CD4-positive, alpha-beta T cell treated with Interleukin-4 for 1 hour (primary cell): ENCODE results near the gene TREML1.
"Not testable (repeated sequence)": the region's sequence is repeated elsewhere in the genome, so short reads cannot be mapped to it uniquely, and the experiment has no call there.

Source experiments
- DNase-seq, 2 donors: peaks; one replicate each; pipeline ENCODE4 v3.0.0-alpha.2; 2020 to 2022

The TREML1 gene

DNA sequence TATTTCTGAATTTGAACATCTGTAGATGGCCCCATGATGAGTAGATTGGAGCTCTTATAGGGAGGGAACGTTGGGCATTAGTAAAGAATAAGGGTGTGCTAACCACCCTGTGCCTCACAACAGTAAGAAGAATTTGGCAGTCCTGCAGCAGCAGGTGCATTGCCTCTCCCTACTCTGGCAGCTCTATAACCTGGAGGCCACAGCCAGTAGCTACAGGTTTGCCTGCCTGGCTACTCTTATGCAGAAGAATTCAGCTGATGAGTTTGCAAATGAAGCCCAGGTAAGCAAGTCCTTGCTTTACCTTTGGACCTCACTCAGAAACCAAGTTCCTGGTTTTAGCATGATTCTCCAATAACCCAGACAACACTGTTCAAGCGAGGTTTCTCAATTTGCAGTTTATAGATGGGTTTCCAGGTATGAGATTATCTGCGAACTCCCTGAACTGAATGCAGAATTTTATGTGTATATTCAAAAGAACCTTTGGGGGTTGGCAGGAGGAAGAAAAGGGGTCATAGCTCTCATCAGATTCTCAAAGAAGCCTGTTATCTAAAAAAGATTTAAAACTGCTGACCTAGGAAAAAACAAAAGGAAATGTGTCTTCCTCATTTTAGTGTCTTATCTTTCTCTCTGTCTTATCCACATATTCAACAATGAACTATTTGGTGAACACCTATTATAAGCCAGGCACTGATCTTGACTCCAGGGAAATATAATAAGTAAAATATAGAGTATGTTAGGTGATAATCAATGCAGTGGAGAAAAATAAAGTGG lies 18.9 kb downstream of the TREML1 start:
- no peak for DNase-seq

DNA sequence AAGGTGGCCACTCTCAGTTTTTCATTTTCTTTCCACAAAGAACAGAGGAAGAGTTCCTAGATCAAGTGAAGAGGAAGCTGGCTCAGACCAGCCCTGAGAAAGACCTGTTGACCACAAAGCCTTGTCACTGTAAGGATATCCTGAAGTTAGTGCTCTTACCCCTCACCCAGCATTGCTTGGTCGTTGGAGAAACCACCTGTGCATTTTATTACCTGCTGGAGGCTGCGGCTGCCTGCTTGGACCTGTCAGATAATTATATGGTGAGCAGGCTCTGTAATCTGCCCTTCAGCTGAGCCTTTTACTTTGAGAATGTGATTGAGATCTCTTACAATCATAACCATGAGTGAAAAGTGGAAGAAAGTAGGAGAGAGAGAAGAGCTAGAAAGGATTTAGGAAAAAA lies 21.9 kb downstream of the TREML1 start:
- no peak for DNase-seq

DNA sequence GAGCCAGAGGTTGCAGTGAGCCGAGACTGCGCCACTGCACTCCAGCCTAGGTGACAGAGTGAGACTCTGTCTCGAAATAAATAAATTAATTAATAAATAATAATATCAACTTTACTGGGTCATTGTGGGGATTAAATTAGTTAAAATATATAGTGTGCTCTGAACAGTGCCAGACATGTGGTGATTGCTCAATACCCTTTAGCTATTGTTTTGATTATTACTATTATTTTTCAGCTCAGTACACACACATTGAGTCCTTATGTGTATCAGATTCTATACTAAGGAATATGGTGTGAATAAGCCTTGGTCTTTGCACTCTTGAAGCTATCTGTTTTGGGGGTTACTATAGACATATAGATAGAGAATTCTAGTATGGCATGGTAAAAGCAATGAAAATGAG lies 28.9 kb downstream of the TREML1 start:
- no peak for DNase-seq

DNA sequence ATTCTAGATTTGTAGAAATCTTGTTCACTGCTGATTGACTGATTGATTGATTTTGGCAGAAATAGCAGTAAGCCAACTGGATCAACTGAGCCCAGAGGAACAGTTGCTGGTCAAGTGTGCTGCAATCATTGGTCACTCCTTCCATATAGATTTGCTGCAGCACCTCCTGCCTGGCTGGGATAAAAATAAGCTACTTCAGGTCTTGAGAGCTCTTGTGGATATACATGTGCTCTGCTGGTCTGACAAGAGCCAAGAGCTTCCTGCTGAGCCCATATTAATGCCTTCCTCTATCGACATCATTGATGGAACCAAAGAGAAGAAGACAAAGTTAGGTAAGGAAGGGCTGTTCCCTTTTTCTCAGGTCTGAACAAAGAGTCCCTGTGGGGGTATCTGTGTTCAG lies 31.2 kb downstream of the TREML1 start:
- DNase-seq = no peak

DNA sequence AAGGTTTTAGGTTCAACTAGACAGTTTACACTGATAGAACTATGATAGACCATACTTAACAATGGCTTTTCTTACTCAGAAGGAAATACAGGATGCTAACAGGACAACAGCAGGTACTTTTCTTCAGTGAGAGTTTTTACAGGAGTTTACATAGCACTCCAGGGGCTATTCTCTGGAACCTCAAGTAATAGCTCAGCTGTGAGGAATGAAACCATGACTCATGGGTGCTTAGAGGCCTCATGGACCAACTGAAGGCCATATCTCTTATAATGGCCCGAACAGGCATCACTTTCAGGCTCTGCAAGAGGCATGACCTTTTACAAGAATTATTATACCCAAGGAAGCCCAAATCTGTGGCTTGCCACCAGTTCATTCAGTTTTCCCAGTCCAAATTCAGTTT lies 31.8 kb downstream of the TREML1 start:
- no peak for DNase-seq

DNA sequence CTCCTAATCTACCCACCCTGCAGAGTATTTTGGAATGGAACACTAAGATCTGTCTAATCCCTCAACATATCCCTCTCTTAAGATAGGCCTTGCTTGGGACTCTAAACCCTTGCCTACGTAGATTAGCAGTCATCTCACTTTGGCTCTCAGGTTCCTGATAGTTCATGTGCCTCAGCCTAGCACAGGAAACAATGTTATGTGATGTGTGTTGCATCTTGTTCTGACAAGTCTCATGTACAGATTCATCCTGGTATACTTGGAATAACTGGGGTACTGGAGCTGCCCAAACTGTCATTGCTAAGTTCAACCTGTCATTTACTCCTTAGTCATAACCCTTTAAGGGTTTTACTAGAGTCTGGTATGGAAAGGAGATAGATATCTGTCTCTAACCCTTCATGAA lies 34.1 kb downstream of the TREML1 start:
- no peak for DNase-seq

DNA sequence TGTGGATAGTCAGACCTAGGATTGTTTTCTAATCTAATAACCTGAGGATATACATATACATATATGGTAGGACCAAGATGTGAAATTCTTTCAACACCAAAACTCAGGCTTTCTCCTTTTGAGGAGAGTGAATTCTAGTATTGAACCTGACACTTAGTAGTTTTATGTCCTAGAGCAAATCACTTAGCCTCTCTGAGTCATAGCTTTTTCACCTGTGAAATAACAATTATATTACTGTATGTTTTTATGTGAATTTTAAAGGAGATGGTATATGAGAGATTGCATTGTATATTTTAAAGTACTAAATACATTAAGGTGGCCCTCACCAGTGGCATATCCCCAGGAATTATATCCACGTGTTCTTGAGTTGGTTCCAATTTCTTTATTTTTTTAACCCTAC lies 34.6 kb downstream of the TREML1 start:
- DNase-seq = no peak

DNA sequence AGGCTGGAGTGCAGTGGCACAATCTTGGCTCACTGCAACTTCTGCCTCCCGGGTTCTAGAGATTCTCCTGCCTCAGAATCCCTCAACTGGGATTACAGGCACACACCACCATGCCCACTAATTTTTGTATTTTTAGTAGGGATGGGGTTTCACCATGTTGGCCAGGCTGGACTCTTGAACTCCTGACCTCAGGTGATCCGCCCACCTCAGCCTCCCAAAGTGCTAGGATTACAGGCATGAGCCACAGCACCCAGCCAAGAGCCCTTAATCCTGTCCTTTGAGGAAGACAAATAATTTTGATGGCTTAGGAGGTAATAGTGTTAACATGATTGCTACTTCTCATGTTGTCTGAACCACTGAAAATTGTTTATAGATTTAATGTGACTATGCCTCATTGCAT lies 39.1 kb downstream of the TREML1 start:
- DNase-seq = not testable (repeated sequence)

DNA sequence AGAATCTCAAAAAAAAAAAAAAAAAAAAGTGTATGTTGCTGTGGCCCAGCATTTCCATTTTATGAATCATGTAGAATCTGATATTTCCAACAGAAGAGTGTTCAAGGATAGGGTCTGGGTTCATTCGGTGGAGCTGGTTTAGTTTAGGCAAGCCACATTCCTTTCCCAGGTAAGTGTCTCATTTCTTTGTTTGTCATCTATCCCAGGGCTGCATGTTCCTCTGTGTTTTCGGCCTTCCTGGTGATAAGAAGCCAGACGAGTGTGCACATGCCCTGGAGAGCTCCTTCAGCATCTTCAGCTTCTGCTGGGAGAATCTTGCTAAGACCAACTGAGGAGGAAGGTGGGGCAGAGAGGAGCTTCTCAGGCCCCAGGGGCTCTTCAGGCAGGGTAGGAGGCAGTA lies 43.1 kb downstream of the TREML1 start:
- DNase-seq = no peak

DNA sequence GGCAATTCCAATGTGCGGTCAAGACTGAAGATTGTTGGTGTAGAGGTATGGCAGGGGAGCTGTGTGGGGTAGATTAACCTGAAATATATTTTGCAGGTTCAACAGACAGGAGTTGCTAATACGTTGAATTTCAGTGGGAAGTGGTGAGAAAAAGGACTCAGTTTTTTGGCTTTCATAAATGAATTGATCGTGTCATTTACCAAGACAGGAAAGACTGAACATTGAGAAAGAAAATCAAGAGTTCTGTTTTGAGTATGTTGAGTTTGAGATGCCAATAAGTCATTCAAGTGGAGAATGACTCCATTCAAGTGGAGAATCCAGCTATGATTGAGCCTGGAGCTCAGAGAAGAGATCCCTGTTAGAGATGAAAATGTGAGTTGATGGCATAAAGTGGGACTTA lies 50.3 kb downstream of the TREML1 start:
- DNase-seq = no peak

DNA sequence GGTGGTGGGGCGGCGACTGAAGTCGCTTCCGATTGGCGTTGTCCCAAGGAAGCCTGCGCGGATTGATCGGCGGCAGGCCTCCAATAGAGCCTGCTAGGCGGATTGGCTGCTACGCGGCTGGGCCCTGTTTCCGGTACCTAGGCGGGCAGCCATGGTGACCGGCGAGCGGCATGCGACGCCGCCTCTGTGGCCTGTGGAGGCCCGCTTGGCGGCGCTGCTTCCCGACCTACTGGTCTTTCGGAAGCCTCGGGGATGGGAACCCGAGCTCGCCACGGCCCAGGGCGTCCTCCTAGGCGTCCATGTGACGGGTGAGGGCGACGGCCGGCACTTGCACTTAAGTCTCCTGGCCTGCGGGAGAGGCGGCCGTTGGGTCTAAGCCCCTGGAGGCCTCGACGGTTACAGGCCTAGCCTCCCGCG lies 53.3 kb downstream of the TREML1 start:
- no peak for DNase-seq
